ENCODE measurements around the gene NAALADL2.

DNA sequence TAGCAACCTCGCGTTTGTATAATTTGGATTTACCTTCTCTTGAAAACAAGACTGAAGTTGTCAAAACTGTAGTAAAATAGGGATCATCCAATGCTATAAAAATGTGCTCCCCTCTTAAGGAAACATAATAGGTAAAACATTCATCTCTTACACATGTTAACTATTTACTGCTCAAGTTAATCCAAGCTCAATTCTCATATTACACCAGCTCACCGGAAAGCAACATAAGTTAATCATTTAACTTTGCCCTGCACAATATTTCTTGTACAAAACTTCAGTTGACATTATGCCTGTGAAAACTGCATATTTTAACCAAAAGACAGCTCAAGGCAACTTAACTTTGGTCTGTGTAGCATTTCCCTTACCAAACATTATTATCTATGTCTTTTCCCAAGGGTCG is 634.2 kb downstream of the NAALADL2 start:
- TF ChIP-seq, protein P1, sequence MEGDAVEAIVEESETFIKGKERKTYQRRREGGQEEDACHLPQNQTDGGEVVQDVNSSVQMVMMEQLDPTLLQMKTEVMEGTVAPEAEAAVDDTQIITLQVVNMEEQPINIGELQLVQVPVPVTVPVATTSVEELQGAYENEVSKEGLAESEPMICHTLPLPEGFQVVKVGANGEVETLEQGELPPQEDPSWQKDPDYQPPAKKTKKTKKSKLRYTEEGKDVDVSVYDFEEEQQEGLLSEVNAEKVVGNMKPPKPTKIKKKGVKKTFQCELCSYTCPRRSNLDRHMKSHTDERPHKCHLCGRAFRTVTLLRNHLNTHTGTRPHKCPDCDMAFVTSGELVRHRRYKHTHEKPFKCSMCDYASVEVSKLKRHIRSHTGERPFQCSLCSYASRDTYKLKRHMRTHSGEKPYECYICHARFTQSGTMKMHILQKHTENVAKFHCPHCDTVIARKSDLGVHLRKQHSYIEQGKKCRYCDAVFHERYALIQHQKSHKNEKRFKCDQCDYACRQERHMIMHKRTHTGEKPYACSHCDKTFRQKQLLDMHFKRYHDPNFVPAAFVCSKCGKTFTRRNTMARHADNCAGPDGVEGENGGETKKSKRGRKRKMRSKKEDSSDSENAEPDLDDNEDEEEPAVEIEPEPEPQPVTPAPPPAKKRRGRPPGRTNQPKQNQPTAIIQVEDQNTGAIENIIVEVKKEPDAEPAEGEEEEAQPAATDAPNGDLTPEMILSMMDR (IDR thresholded peaks at IDR 0.05) = no peak
- TF ChIP-seq POLR2AphosphoS5 (IDR thresholded peaks at IDR 0.05; ENCODE audit: low read depth, low read length) = no peak
- TF ChIP-seq, protein P2, sequence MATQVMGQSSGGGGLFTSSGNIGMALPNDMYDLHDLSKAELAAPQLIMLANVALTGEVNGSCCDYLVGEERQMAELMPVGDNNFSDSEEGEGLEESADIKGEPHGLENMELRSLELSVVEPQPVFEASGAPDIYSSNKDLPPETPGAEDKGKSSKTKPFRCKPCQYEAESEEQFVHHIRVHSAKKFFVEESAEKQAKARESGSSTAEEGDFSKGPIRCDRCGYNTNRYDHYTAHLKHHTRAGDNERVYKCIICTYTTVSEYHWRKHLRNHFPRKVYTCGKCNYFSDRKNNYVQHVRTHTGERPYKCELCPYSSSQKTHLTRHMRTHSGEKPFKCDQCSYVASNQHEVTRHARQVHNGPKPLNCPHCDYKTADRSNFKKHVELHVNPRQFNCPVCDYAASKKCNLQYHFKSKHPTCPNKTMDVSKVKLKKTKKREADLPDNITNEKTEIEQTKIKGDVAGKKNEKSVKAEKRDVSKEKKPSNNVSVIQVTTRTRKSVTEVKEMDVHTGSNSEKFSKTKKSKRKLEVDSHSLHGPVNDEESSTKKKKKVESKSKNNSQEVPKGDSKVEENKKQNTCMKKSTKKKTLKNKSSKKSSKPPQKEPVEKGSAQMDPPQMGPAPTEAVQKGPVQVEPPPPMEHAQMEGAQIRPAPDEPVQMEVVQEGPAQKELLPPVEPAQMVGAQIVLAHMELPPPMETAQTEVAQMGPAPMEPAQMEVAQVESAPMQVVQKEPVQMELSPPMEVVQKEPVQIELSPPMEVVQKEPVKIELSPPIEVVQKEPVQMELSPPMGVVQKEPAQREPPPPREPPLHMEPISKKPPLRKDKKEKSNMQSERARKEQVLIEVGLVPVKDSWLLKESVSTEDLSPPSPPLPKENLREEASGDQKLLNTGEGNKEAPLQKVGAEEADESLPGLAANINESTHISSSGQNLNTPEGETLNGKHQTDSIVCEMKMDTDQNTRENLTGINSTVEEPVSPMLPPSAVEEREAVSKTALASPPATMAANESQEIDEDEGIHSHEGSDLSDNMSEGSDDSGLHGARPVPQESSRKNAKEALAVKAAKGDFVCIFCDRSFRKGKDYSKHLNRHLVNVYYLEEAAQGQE (IDR thresholded peaks at IDR 0.05; ENCODE audit: insufficient read depth in 1 of 2, low read depth in 2 of 2, low read length in 1 of 2) = no peak
